ENCODE measurements around the gene PTPN22.

DNA sequence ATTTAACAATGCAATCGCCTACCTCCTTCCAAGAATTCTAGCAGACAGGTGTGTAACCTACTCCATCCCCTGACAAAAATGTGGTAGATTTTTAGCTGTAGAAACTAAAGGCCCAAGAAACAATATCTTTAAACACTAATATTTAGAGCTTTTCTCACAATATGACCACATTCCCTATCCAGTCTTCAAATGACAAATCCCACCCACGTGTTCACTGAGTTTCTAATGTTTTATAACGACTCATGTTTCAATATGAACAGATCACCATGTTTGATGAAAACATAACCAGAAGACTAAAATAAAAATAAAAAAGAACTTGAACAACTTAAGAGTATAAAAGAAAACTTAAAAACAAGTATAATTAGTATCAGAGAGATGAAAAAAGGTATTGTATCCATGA, 83.8 kb downstream of the PTPN22 start:
- TF ChIP-seq POLR2A (IDR thresholded peaks at IDR 0.05) (no peak), CTCF (IDR thresholded peaks at IDR 0.05) (no peak)

Data from uterus (tissue), 2 donors.